Neutrophil (primary cell): ENCODE data around the gene RDH11.

Source experiments
- H3K27ac ChIP-seq: fragments of 200-600 bp; sonication (generic); 2 replicates; pipeline ENCODE4 v1.5.1; 2016; ENCODE audit warnings: mild to moderate bottlenecking, moderate library complexity
- H3K27me3 ChIP-seq: fragments of 200-600 bp; sonication (generic); 2 replicates; pipeline ENCODE4 v1.6.0; 2016; ENCODE audit warnings: mild to moderate bottlenecking
- H3K36me3 ChIP-seq: fragments of 200-600 bp; sonication (generic); 2 replicates; pipeline ENCODE4 v1.5.1; 2017
- H3K4me1 ChIP-seq, 2 experiments: fragments of 200-600 bp in 1 of 2; sonication (generic) in 1 of 2; 1 replicate in 1 of 2; 2 replicates in 1 of 2; pipeline versions ENCODE4 v1.5.1 to v1.6.1; 2013 to 2016; ENCODE audit warnings: low read depth in 1 of 2, low read length in 1 of 2, mild to moderate bottlenecking in 1 of 2, moderate library complexity in 1 of 2; ENCODE audit not compliant: control insufficient read depth in 1 of 2, insufficient read depth in 1 of 2
- H3K4me3 ChIP-seq, 2 experiments: fragments of 200-600 bp in 1 of 2; sonication (generic) in 1 of 2; 1 replicate in 1 of 2; 2 replicates in 1 of 2; pipeline ENCODE4 v1.5.1; 2013 to 2016; ENCODE audit warnings: low read depth in 1 of 2, low read length in 1 of 2, mild to moderate bottlenecking in 1 of 2, moderate library complexity in 1 of 2
- H3K9me3 ChIP-seq: fragments of 200-600 bp; sonication (generic); 2 replicates; pipeline ENCODE4 v1.5.1; 2016
- CTCF ChIP-seq: fragments of 200-600 bp; sonication (generic); IDR thresholded peaks from 2 replicates; pipeline ENCODE4 v1.5.1; 2016; ENCODE audit warnings: antibody characterized with exemption

Gene RDH11

GRCh38 chr14:67646131-67646530 is 49.4 kb downstream of the RDH11 start:
- no peaks in the 10 kb centered on the region for H3K9me3 ChIP-seq
- H3K4me3 ChIP-seq: no peak overlapping the region
- no peak for TF ChIP-seq CTCF
- no peaks in the 10 kb centered on the region for H3K4me1 ChIP-seq
- peaks cover 60% of the 10 kb centered on the region for H3K36me3 ChIP-seq
- no peak overlapping the region for H3K27ac ChIP-seq
- no peaks in the 10 kb centered on the region for H3K27me3 ChIP-seq

- no peaks in the 10 kb centered on the region for H3K27me3 ChIP-seq
- H3K36me3 ChIP-seq: peaks cover 52% of the 10 kb centered on the region
- H3K9me3 ChIP-seq: no peaks in the 10 kb centered on the region
- H3K27ac ChIP-seq: no peak overlapping the region
- no peaks in the 10 kb centered on the region for H3K4me1 ChIP-seq
- TF ChIP-seq CTCF: no peak
- no peak overlapping the region for H3K4me3 ChIP-seq
Observed at GRCh38 chr14:67645414-67645813, 50.1 kb downstream of the RDH11 start.

- H3K4me1 ChIP-seq: no peaks in the 10 kb centered on the region
- no peak overlapping the region for H3K27ac ChIP-seq
- peaks cover 42% of the 10 kb centered on the region for H3K36me3 ChIP-seq
- TF ChIP-seq CTCF: no peak
- H3K27me3 ChIP-seq: no peaks in the 10 kb centered on the region
- no peaks in the 10 kb centered on the region for H3K9me3 ChIP-seq
- H3K4me3 ChIP-seq: no peak overlapping the region
Observed at GRCh38 chr14:67644428-67644827, 51.1 kb downstream of the RDH11 start.

- Histone ChIP-seq H3K36me3 (peaks cover 35% of the 10 kb centered on the region), H3K4me1 (no peaks in the 10 kb centered on the region), H3K4me3 (no peak overlapping the region), H3K9me3 (no peaks in the 10 kb centered on the region), H3K27me3 (no peaks in the 10 kb centered on the region), H3K27ac (no peak overlapping the region)
- TF ChIP-seq CTCF: no peak
Observed at GRCh38 chr14:67643713-67644112, 51.9 kb downstream of the RDH11 start.

GRCh38 chr14:67641902-67642749 is 53.4 kb downstream of the RDH11 start:
- H3K9me3 ChIP-seq: no peaks in the 10 kb centered on the region
- peaks cover 19% of the 10 kb centered on the region for H3K36me3 ChIP-seq

More at GRCh38 chr14:67641902-67642749, 53.4 kb downstream of the RDH11 start:
- no peak for TF ChIP-seq CTCF
- Histone ChIP-seq H3K27ac (no peak overlapping the region), H3K4me3 (no peak overlapping the region), H3K4me1 (no peaks in the 10 kb centered on the region), H3K27me3 (no peaks in the 10 kb centered on the region)
